Astrocyte of the hippocampus (primary cell): ENCODE results near the gene ASXL3.

Source experiments
- DNase-seq: peaks from one replicate; pipeline ENCODE4 v3.0.0; 2011; ENCODE audit warnings: low read depth, low spot score

The ASXL3 gene

DNA sequence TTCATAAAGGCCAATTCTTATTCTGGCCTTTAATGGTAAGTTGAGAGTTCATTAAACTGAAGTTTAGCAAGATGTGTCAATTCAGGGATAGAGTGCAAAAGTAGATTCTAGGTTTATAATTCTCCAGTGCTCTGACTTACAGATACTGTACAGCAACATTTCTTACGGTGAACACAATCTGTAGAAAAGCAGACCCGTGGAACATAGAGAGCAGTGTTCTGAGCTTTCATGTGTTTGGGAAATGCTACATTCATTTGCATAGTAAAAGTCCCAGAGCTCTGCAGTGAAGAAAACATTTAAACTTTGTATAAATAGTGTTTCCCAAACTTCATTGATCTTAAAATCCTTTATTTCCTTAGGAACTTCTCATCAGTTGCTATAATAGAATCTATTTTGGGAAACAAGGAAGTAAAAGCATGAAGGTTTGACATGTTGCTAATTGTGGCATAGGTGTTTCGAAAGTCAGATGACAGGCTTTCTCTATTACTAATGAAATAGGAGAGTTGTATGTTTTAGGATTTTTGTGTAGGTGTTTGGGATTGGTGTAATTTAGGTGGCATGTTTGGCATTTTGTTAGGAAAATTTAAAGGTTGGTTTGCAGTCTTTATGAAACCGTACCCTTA lies 138.2 kb downstream of the ASXL3 start:
- no peak for DNase-seq

DNA sequence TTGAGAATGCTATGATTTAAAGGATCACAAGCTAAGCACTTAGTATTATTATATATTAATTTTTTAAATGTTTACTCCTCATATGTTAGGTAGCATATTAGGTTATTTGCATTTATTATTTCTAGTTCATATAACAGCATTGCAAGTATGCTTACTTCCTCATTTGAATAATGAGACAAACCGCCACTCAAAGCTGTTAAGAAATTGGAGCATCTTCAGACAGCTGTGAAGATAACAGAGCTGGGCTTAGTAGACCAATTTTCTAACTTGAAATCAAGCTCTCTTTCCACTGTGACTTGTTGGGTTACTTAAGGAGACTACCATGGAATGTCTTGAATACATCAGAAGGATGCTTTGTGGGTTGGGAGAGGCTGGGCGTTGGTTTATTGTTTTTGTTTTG lies 139.3 kb downstream of the ASXL3 start:
- no peak for DNase-seq

DNA sequence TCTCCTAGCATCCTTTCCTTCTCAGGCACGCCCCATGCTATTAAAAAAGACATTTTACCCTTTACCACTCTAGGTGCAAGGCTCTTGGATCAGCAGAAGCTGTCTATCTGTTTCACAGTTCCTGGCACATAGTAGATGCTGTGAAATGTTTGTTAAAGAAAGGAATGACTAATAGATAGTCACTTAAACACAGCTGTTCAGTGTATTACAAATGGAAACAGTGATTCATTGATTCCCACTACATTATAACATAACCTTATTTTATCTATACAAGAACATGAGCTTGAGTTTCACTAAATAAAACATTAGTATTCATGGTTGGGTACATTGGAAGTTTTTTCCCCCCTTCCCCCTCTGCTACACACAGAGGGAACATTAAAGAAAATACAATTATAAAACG lies 142.1 kb downstream of the ASXL3 start:
- DNase-seq = peak; percentile 17

DNA sequence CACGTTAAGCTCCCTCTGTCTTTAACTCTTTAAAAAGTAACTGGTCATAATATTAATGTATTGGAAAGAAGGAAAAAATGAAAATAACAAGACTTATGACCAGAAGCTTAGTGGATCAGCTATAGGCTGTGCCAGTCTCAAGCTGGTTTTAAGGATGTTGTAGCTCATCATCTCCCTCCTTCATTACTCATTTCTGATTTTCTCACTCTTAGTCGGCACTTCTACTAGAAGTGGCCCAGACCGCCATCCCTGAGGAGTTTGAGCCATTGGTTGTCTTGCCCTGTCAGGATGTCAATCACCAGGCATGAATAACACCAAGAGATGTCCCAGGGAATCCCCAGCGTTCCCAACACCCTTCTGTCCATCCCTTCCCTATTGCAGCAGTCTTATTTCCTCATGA lies 151.5 kb downstream of the ASXL3 start:
- no peak for DNase-seq

DNA sequence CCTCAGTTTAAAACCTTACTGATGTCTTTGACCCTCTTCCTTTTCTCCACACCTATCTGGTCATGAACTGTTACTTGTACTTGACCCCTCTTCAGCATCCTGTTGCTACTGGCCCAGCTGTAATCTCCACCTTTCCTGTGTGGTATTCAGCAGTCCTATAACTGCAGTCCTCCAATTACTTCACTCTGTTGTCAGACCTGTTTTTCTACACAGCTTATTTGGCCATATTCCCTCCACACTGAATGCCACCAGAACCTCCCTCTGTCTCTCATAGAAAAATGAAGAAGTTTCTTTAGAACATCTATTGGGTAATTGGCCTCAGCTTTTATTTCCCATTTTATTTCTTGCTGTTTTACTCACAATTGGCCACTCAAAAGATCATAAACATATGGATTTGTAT lies 155.4 kb downstream of the ASXL3 start:
- DNase-seq = no peak

DNA sequence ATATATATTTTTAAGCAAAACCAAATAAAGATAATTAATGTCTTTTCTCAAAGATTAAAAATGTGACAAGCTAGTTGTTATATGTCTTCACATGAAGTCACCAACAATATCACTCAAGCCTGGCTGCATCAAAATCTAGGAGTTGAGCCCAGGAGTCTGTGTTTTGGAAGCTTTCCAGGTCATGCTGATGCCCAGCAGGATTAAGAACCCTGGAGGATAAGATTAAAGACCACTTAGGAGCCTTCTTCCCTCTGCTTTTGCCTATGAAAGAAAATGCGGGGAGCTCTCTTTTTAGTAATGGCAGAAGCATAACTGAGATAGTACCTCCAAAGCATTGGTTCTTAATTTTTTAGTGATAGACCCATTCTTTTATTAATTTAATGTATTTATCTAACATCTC lies 157.4 kb downstream of the ASXL3 start:
- no peak for DNase-seq

DNA sequence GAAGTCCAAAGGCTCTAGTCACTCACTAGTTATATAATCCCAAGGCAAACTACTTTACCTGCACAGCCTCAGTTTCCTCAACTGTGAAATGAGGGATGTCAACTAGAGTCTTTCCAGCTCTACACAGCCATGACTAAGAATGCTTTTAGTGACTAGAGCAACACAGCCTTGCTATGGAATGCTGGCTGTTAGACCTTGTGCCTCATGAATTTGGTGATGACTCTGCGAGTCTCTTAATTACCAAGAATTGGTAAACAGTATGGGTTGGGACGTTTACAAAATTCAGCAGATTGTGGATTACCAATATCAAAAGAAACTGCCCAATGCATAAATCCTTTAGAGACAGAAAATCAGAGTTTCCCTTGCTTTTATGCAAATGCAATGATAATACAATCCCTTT lies 163.7 kb downstream of the ASXL3 start:
- no peak for DNase-seq

DNA sequence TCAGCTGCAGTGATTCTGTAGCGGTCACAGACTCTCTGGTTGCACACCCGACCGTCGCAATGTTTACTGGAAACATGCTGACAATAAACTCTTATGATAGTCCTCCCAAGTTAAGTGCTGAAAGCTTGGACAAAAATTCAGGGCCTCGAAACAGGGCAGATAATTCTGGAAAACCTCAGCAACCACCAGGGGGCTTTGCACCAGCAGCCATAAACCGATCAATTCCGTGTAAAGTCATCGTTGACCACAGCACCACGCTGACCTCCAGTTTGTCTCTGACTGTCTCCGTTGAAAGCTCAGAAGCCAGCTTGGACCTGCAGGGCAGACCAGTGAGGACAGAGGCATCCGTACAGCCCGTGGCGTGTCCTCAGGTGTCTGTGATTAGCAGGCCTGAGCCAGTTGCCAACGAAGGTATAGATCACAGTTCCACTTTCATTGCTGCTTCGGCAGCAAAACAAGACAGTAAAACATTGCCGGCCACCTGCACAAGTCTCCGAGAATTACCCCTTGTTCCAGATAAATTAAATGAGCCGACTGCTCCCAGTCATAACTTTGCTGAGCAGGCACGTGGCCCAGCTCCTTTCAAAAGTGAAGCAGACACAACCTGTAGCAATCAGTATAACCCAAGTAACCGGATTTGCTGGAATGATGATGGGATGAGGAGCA lies 166.1 kb downstream of the ASXL3 start:
- DNase-seq = no peak

DNA sequence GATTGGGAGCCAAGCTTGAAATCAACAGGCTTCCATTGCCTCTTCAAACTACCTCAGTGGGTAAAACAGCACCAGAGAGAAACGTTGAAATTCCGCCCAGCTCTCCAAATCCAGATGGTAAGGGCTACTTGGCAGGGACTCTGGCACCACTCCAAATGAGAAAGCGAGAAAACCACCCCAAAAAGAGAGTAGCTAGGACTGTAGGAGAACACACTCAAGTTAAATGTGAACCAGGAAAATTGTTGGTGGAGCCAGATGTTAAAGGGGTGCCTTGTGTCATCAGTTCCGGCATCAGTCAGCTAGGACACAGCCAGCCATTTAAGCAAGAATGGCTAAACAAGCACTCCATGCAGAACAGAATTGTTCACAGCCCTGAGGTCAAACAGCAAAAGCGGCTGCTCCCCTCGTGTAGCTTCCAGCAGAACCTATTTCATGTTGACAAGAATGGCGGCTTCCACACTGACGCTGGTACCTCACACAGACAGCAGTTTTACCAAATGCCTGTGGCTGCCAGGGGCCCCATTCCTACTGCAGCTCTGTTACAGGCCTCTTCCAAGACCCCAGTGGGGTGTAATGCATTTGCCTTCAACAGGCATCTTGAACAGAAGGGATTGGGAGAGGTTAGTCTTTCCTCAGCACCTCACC lies 167.3 kb downstream of the ASXL3 start:
- no peak for DNase-seq

DNA sequence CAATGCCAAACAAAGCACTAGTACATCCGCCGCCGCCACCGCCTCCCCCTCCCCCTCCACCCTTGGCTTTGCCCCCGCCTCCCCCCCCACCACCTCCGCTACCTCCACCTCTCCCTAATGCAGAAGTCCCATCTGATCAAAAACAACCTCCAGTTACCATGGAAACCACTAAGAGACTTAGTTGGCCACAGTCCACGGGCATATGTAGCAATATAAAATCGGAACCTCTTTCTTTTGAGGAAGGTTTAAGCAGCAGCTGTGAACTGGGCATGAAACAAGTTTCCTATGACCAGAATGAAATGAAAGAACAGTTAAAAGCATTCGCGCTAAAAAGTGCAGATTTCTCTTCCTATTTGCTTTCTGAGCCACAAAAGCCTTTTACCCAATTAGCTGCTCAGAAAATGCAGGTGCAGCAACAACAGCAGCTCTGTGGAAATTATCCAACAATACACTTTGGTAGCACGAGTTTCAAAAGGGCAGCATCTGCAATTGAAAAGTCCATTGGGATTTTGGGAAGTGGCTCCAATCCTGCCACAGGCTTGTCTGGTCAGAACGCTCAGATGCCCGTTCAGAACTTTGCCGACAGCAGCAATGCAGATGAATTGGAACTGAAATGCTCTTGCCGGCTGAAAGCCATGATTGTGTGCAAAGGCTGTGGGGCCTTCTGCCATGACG lies 168.0 kb downstream of the ASXL3 start:
- DNase-seq = no peak

DNA sequence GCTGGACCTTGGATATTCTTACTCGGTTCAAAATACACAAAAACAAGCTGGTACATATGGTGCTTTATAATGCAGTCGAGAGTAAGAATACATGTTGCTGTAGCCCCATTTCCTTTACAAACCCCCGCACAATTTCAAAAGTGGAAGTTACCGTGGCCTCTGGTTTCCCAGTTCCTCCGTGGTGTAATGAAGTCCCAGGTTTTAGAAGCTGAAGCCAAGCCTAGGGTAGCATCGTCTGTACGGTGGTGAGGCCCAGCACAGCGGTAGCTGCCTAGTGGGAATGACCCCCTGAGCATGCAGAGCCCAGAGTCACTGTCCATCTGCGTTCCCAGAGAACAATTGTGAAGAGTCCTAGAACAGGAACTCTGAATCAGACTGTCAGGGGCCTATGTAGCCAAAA lies 171.8 kb downstream of the ASXL3 start:
- DNase-seq = no peak

DNA sequence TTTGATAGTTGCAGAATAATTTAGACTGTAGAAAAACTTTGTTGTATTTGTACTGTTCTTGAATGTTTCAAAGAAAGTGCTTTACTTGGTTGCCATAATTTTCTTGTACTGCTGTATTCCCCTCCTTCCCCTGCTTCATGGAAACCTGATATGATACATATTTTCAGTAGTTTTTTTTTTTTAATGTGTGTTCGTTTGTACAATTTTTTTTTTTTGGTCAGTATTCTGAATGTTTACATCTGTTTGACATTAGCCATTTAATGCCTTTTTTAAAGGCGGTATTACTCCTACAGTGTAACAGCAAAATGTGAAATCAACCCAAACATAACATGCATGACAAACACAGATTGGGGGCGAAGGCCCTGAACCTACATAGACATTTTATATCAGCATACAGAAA lies 172.3 kb downstream of the ASXL3 start:
- DNase-seq = no peak

DNA sequence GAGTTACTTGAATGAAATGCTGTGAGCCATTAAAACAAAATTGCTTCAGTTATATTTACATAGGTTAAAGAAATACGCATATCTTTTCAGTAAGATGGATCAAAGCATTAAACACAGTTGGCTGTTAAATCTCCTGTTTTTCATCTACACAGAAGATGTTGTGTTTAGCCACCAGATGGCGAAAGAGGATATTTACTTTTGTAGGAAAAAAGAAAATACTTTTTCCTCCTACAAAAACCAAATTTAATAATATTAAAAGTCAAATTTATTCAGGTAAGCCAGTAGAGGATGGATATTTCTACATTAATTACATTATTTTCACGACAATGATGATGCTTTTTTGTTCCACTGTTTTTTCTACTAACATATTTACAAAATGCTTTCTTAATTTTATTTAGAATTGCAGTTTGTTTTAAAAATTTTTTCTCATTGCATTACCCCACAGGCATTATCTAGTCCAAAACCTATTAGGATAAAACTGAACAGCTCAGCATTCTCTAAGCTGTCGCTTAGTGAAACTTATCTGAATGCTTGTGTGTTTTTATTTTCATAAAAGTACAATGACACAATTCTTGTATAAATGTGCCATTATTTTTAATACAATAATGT lies 173.7 kb downstream of the ASXL3 start:
- DNase-seq = peak; percentile 27

DNA sequence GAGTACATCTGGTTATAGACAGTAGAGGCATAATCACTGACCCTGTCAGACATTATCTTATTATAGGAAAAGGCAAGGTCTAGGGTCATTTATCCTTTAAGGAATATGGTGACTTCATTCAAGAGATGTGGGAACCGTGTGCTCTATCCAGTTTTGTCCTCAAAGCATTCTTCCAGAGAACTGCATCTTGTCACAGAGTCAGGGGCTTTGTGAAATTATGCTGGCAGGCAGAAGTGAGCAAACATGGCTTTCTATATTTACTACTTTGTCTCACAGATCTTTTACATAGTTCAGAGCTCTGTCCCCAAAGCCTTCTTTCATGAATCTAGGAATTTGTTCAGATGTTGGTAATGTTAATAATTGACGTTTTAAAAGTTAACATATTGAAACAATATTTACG lies 177.4 kb downstream of the ASXL3 start:
- DNase-seq = no peak

DNA sequence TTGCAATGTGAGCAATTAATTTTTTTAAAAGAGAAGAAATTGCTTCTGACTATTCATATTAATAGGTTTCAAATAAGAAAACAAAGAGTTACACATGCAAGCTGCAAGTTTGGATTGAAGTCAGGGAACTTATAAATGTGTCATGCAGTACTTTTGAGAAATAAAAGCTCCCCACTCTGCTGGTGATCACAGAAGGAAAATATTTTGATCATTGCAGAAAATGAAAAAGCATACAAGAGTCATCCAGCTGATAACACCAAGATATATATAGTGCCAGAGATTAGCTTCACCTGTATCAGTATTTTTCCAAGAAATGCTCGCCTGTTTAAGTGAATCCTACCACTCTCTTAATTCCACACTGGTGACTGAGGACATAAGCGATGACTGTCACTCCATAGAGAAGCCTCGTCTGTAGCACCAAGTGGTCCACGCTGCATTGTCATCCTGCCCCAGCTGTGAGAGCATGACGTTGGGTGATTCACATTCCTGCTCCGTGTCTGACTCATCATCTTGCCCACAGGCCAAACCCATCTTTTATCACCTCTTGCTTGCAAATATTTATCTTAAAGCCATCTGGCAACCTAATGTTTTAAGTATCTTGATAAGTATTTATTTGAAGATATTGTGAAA lies 178.0 kb downstream of the ASXL3 start:
- peak; percentile 70 for DNase-seq

DNA sequence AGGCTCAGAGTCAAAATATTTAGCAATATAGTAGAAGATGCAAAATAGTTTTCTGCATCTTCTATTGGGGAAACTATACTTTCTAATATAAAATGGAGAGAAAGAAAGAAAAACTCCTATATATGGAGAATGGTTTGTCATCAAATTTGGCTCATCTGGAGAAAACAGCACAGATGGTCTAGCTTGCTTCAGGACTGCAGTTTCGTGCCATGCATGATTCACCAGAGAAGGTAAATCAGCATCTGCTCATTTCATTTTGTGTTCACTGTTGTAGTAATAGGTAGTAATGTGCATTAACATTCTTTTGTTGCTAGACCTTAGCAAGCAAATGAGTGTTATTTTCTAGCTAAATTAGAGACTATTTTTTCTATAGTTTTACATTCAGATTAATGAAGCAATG lies 179.0 kb downstream of the ASXL3 start:
- DNase-seq = no peak

DNA sequence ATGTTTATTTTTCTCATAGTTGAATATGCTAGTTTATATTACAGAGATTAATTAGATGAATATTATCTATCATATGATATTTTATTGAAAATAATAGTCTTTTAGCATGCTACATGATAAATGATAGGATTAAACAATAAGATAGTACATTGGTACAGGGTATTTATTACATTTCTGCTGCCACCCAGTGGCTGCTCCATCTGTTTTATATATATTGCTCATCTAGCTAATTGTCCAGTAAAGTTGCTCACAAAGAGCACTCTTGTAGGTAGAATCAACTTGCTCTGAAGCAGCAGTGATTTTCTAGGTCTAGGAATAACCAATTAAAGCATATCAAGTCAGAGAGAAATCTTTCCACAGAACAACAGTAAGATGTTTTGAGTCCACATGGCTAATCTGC lies 183.3 kb downstream of the ASXL3 start:
- peak; percentile 51 for DNase-seq

DNA sequence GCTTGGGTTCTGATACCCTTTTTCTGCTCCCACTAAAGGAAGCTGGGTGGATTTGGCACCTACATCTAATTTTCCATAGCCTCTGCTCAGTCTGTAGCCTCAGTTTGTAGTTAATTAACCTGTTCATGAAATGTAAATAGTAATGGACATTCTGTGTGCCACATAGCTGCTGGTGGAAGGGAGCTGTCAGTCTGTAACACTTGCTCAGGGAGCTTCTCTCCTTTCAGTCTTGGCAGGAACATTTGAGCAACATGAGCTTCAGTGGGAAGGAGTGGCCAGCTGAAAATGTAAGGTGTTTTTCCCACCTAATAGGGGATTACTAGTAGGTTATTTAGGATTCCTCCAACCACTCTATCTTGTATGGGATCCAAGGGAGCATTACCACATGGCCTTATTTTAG lies 203.4 kb downstream of the ASXL3 start:
- no peak for DNase-seq
